Tibial nerve (tissue), 4 donors: ENCODE measurements around the gene PIK3AP1.

Experiments
- EP300 ChIP-seq, 2 donors: sonication (generic); formaldehyde crosslinking; IDR thresholded peaks; one replicate each; pipeline ENCODE4 v1.6.1; 2017; ENCODE audit warnings: antibody characterized with exemption in 2 of 2, mild to moderate bottlenecking in 1 of 2
- TF ChIP-seq, protein P1 (sequence below), 5 experiments: fragments of 200-600 bp in 3 of 5; fragments of 450-650 bp in 2 of 5; sonication (generic) in 3 of 5; IDR thresholded peaks; one replicate each; pipeline ENCODE4 v1.5.1; 2016 to 2019; ENCODE audit warnings: antibody characterized with exemption in 5 of 5, mild to moderate bottlenecking in 3 of 5, moderate library complexity in 2 of 5

DNA sequence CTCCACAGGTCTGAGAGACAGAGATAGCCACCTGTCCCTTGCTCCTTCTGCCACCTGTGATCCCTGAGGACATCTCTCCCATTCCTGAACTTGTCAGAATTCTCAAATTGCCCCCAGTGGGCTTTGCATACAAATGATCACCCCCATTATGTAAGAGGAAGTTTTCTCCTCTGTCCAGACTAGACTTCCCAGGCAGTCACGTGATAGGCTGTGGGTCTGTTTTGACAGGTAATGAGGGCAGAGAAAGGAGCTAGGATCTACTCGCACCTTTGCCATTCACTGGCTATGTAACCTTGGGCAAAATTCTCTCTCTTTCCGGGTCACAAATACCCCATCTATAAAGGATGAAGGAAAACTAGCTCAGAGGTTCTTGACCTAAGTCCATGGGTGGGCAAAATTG, 112.1 kb downstream of the PIK3AP1 start:
- TF ChIP-seq EP300 (IDR thresholded peaks at IDR 0.05), result no peak
- TF ChIP-seq, protein P1, sequence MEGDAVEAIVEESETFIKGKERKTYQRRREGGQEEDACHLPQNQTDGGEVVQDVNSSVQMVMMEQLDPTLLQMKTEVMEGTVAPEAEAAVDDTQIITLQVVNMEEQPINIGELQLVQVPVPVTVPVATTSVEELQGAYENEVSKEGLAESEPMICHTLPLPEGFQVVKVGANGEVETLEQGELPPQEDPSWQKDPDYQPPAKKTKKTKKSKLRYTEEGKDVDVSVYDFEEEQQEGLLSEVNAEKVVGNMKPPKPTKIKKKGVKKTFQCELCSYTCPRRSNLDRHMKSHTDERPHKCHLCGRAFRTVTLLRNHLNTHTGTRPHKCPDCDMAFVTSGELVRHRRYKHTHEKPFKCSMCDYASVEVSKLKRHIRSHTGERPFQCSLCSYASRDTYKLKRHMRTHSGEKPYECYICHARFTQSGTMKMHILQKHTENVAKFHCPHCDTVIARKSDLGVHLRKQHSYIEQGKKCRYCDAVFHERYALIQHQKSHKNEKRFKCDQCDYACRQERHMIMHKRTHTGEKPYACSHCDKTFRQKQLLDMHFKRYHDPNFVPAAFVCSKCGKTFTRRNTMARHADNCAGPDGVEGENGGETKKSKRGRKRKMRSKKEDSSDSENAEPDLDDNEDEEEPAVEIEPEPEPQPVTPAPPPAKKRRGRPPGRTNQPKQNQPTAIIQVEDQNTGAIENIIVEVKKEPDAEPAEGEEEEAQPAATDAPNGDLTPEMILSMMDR (IDR thresholded peaks at IDR 0.05), result no peak
